ENCODE data around the gene OSTM1. TPM values are rescaled to one million over a fixed set of nuclear protein-coding genes. Genes with fewer than 3 reads are reported as not detected.
"Not testable (repeated sequence)": the region's sequence is repeated elsewhere in the genome, so short reads cannot be mapped to it uniquely, and the experiment has no call there.

The OSTM1 gene
- total and polyA plus RNA-seq, 7 experiments from 2014 or later: 25.0 to 48.9 (median 31.3) TPM

DNA sequence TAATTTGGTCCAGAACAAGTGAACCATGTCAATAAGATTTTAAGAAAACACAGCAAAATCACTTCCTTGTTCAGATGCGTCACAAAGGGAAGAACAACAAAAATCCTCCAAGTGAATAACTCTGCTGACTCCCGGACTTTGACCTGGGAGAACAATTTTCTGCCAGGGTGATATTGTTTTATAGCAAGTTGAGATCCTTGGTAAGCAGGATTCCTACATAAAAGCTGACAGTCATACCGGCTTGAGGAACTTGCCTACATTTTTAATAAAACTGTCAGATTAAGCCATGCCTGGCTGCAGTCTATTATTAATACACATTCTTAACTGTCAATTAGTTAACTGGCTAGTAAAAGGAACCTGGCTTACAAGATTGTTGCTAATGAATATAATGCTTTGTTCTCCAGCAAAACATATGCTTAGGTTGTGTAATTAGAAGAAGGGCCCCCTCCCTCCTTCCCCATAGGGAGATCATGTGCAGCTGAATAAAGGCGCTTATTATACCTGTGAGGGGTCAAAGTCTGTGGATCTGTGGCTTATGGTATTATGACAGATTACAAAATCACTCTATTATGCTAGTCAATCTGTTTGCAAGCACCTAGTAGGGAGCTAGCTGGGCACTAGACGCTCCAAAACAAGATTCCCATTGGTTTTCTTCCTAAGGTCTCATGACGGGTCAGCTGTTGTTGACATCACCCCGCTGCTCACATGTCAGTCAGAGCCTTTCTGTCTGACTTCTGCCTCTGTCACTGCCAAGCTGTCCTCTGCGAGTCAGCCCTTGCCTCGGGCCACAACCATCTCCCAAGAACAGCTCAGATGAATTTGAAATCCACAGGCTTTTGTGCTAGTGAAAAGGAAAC, 71.9 kb downstream of the OSTM1 start:
- intact Hi-C loops (cut with micrococcal nuclease): no loop called here
- no peak for ATAC-seq

DNA sequence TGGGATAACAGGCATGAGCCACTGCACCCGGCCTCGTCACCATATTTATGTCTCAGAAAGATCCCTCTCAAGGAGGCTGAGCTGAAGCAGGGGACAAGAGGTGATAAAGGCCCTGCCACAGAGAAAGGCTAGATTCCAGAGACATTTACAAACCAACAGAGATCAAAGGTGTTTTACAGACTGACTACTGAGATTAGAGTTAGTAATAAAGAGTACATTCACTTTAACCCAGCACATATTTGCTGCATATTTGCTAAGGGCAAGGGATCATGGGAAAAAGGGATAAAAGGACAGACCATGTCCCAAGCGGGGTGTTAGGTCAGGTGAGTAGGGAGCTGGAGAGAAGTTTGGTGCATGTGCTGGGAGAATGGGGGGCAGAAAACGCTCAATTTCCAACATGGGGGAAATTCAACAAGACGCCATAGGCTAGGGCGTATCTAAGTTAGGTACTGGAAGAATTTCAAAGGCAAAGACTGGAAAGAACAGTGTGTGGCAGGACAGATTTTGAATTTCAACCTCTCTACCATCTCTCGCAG, 72.8 kb downstream of the OSTM1 start:
- no peak for DNase-seq

More for the DNA sequence above, 71.9 kb downstream of the OSTM1 start:
- Mint-ChIP-seq H3K27ac (no peak overlapping the region), H3K4me1 (no peaks in the 10 kb centered on the region), H3K4me3 (no peak overlapping the region), H3K27me3 (peaks cover 0 to 9% (median 0%) of the 10 kb centered on the region in 5 donors), H3K9me3 (peaks cover 0 to 4% (median 0%) of the 10 kb centered on the region in 11 donors), H3K36me3 (peaks cover 0 to 4% (median 0%) of the 10 kb centered on the region in 5 donors)
- H3K9me3 ChIP-seq (ENCODE audit: control insufficient read depth in 2 of 3, low read length in 3 of 3): no peaks in the 10 kb centered on the region
- ChIA-PET CTCF (no interaction called here), POLR2A (no interaction called here)
- H3K27me3 ChIP-seq (ENCODE audit: control insufficient read depth in 2 of 2, insufficient read depth in 2 of 2, low read length in 2 of 2): no peaks in the 10 kb centered on the region
- no peak for DNase-seq
- no peaks in the 10 kb centered on the region for H3K4me1 ChIP-seq (ENCODE audit: control insufficient read depth in 2 of 2, insufficient read depth in 2 of 2, low read length in 2 of 2)
- H3K4me3 ChIP-seq (ENCODE audit: low read length): no peak overlapping the region
- no peaks in the 10 kb centered on the region for H3K36me3 ChIP-seq (ENCODE audit: control insufficient read depth in 2 of 3, insufficient read depth in 3 of 3, low read length in 3 of 3)
- no peak overlapping the region for H3K27ac ChIP-seq (ENCODE audit: low read depth, low read length)

GRCh38 chr6:108000259-108000658, 74.3 kb downstream of the OSTM1 start:
- intact Hi-C loops (cut with micrococcal nuclease); H3K27ac Mint-ChIP-seq; H3K27me3 Mint-ChIP-seq; H3K4me3 Mint-ChIP-seq; POLR2A ChIA-PET; H3K4me1 Mint-ChIP-seq; H3K36me3 ChIP-seq (ENCODE audit: control insufficient read depth in 2 of 3, insufficient read depth in 3 of 3, low read length in 3 of 3); CTCF ChIA-PET; H3K36me3 Mint-ChIP-seq; H3K9me3 ChIP-seq (ENCODE audit: control insufficient read depth in 2 of 3, low read length in 3 of 3); DNase-seq; H3K27me3 ChIP-seq (ENCODE audit: control insufficient read depth in 2 of 2, insufficient read depth in 2 of 2, low read length in 2 of 2); H3K27ac ChIP-seq (ENCODE audit: low read depth, low read length); ATAC-seq; H3K4me3 ChIP-seq (ENCODE audit: low read length); H3K9me3 Mint-ChIP-seq; H3K4me1 ChIP-seq (ENCODE audit: control insufficient read depth in 2 of 2, insufficient read depth in 2 of 2, low read length in 2 of 2): not testable (repeated sequence)

More for the DNA sequence above, 72.8 kb downstream of the OSTM1 start:
- H3K36me3 Mint-ChIP-seq: no peaks in the 10 kb centered on the region
- CTCF ChIA-PET: no interaction called here
- peaks cover 0 to 2% (median 0%) of the 10 kb centered on the region in 11 donors for H3K9me3 Mint-ChIP-seq
- POLR2A ChIA-PET: no interaction called here
- no peak for ATAC-seq
- H3K27ac Mint-ChIP-seq: no peak overlapping the region
- no peak overlapping the region for H3K4me3 Mint-ChIP-seq
- H3K36me3 ChIP-seq (ENCODE audit: control insufficient read depth in 2 of 3, insufficient read depth in 3 of 3, low read length in 3 of 3): no peaks in the 10 kb centered on the region
- H3K4me1 Mint-ChIP-seq: no peaks in the 10 kb centered on the region
- H3K27me3 Mint-ChIP-seq: peaks cover 0 to 9% (median 0%) of the 10 kb centered on the region in 5 donors
- no peaks in the 10 kb centered on the region for H3K9me3 ChIP-seq (ENCODE audit: control insufficient read depth in 2 of 3, low read length in 3 of 3)
- H3K27me3 ChIP-seq (ENCODE audit: control insufficient read depth in 2 of 2, insufficient read depth in 2 of 2, low read length in 2 of 2): no peaks in the 10 kb centered on the region
- intact Hi-C loops (cut with micrococcal nuclease): no loop called here
- H3K4me3 ChIP-seq (ENCODE audit: low read length): no peak overlapping the region
- no peak overlapping the region for H3K27ac ChIP-seq (ENCODE audit: low read depth, low read length)
- no peaks in the 10 kb centered on the region for H3K4me1 ChIP-seq (ENCODE audit: control insufficient read depth in 2 of 2, insufficient read depth in 2 of 2, low read length in 2 of 2)

DNA sequence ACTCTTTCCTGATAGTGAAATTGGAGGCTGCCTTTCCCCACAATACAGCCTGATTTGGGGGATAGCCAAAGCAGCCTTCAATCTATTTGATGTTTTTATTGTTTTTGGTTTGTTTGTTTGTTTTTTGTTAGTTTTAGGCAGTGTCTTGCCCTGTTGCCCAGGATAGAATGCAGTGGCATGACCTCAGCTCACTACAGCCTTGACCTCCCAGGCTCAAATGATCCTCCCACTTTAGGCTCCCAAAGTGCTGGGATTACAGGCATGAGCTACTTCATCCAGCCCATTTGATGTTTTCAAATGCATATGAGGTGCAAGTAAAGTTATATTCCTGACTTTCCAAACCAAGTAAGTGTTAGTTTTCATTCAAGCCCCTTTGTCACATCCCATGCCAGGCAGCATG, 75.2 kb downstream of the OSTM1 start:
- H3K4me1 ChIP-seq (ENCODE audit: control insufficient read depth in 2 of 2, insufficient read depth in 2 of 2, low read length in 2 of 2): no peaks in the 10 kb centered on the region
- H3K4me3 Mint-ChIP-seq: no peak overlapping the region
- no peaks in the 10 kb centered on the region for H3K27me3 ChIP-seq (ENCODE audit: control insufficient read depth in 2 of 2, insufficient read depth in 2 of 2, low read length in 2 of 2)
- intact Hi-C loops (cut with micrococcal nuclease): no loop called here
- ChIA-PET CTCF (interaction anchor here (0.7 kb wide), 1 partner anchor 95 kb away, joined by 4 read pairs; no protein-coding TSS in a partner anchor), POLR2A (no interaction called here)
- peaks cover 0 to 2% (median 0%) of the 10 kb centered on the region in 11 donors for H3K9me3 Mint-ChIP-seq
- H3K4me1 Mint-ChIP-seq: no peaks in the 10 kb centered on the region
- peaks cover 0 to 10% (median 0%) of the 10 kb centered on the region in 5 donors for H3K27me3 Mint-ChIP-seq
- ATAC-seq: no peak
- no peaks in the 10 kb centered on the region for H3K9me3 ChIP-seq (ENCODE audit: control insufficient read depth in 2 of 3, low read length in 3 of 3)
- no peak overlapping the region for H3K27ac Mint-ChIP-seq
- no peak overlapping the region for H3K4me3 ChIP-seq (ENCODE audit: low read length)
- no peak for DNase-seq
- H3K27ac ChIP-seq (ENCODE audit: low read depth, low read length): no peak overlapping the region
- H3K36me3 Mint-ChIP-seq: no peaks in the 10 kb centered on the region
- H3K36me3 ChIP-seq (ENCODE audit: control insufficient read depth in 2 of 3, insufficient read depth in 3 of 3, low read length in 3 of 3): no peaks in the 10 kb centered on the region

DNA sequence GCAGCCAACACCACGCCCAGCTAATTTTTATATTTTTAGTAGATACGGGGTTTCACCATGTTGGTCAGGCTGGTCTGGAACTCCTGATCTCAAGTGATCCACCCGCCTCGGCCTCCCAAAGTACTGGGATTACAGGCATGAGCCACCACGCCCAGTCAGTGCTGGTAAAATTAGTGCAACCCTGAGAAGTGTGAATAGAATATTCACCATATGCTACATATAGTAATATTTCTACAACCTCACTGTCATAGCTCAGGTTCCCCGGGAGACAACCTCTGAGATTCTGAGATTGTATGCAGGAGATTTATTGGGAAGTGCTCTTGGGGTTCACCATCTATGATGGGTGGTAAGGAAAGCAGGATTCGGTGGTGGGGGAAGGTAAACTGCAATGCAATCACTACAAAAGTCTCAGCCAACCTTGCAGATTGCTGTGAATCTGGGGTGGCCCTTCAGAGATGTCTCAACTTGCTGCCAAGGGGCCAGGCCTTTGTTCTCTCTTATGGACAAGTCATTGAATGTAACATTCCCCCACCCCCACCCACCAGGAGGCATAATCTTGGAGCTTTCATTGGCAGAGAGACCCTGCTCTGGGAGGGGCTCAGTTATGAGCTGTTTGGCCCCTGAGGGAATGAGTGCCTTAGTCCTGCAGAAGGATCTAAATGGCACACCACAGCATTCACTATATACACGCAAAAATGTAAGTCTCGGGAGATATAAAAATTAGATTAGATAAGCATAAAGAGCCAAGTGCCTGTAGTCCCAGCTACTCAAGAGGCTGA, 82.6 kb downstream of the OSTM1 start:
- no peaks in the 10 kb centered on the region for H3K36me3 ChIP-seq (ENCODE audit: control insufficient read depth in 2 of 3, insufficient read depth in 3 of 3, low read length in 3 of 3)
- DNase-seq (no peak), ATAC-seq (no peak)
- no peaks in the 10 kb centered on the region for H3K9me3 ChIP-seq (ENCODE audit: control insufficient read depth in 2 of 3, low read length in 3 of 3)
- Mint-ChIP-seq H3K4me3 (peak overlapping the region in 1 of 10 donors; percentile 6), H3K9me3 (no peaks in the 10 kb centered on the region), H3K27me3 (peaks cover 0 to 1% (median 0%) of the 10 kb centered on the region in 5 donors), H3K36me3 (no peaks in the 10 kb centered on the region), H3K4me1 (peaks cover 0 to 11% (median 4%) of the 10 kb centered on the region in 7 donors), H3K27ac (no peak overlapping the region)
- H3K27me3 ChIP-seq (ENCODE audit: control insufficient read depth in 2 of 2, insufficient read depth in 2 of 2, low read length in 2 of 2): no peaks in the 10 kb centered on the region
- ChIA-PET POLR2A (no interaction called here), CTCF (no interaction called here)
- H3K4me1 ChIP-seq (ENCODE audit: control insufficient read depth in 2 of 2, insufficient read depth in 2 of 2, low read length in 2 of 2): no peaks in the 10 kb centered on the region
- intact Hi-C loops (cut with micrococcal nuclease): no loop called here
- H3K27ac ChIP-seq (ENCODE audit: low read depth, low read length): no peak overlapping the region
- no peak overlapping the region for H3K4me3 ChIP-seq (ENCODE audit: low read length)
